PC-9 (cell line): ENCODE results near the gene BSND. TPM values are rescaled to one million over a fixed set of nuclear protein-coding genes. Genes with fewer than 3 reads are reported as not detected.

Experiments
- BruUV-seq: library from RNA; stranded (reverse); fragments of 400-500 nt; replicated peaks from 2 replicates; lab custom pipeline; 2021; lab: Mats Ljungman, UMichigan
- CTCF ChIA-PET: fragments of 300-600 bp; sonication (Branson Sonifier 250); formaldehyde crosslinking; loops from one replicate; lab custom pipeline; 2022; ENCODE audit warnings: antibody characterized with exemption; lab: Charles Lee
- POLR2A ChIA-PET: fragments of 300-600 bp; sonication (Branson Sonifier 250); formaldehyde crosslinking; loops from one replicate; lab custom pipeline; 2022; ENCODE audit warnings: antibody characterized with exemption; ENCODE audit not compliant: unreplicated experiment; lab: Charles Lee
- DNase-seq, 2 experiments: peaks; one replicate each; pipeline versions ENCODE4 v3.0.0 to v3.0.0-alpha.2; 2015 to 2022; ENCODE audit warnings: mixed read lengths in 1 of 2
- H2AFZ ChIP-seq: fragments of 200-600 bp; sonication (generic); 2 replicates; pipeline ENCODE4 v1.8.1; 2017; ENCODE audit warnings: antibody characterized with exemption
- H3F3A ChIP-seq: fragments of 200-600 bp; sonication (generic); 2 replicates; pipeline ENCODE4 v1.8.1; 2017; ENCODE audit warnings: antibody characterized with exemption, mild to moderate bottlenecking, low read depth; ENCODE audit not compliant: insufficient read depth
- H3K27ac ChIP-seq: fragments of 200-600 bp; sonication (generic); 2 replicates; pipeline ENCODE4 v1.6.1; 2016; ENCODE audit warnings: mixed run types
- H3K27me3 ChIP-seq: fragments of 200-600 bp; sonication (generic); 2 replicates; pipeline ENCODE4 v1.6.1; 2016; ENCODE audit warnings: low read depth, mixed run types; ENCODE audit not compliant: insufficient read depth
- H3K36me3 ChIP-seq: fragments of 200-600 bp; sonication (generic); 2 replicates; pipeline ENCODE4 v1.6.1; 2016; ENCODE audit warnings: low read depth, mixed run types
- H3K4me1 ChIP-seq: fragments of 200-600 bp; sonication (generic); replicated peaks from 2 replicates; pipeline ENCODE4 v1.6.1; 2016; ENCODE audit warnings: mixed run types; ENCODE audit not compliant: insufficient read depth
- H3K4me2 ChIP-seq: fragments of 200-600 bp; sonication (generic); 2 replicates; pipeline ENCODE4 v1.6.1; 2017; ENCODE audit warnings: mixed run types
- H3K4me3 ChIP-seq: fragments of 200-600 bp; sonication (generic); 2 replicates; pipeline ENCODE4 v1.6.1; 2016; ENCODE audit warnings: mixed run types
- H3K79me2 ChIP-seq: fragments of 200-600 bp; sonication (generic); 2 replicates; pipeline ENCODE4 v1.6.1; 2017; ENCODE audit warnings: low read depth, mixed run types
- H3K9me2 ChIP-seq: fragments of 200-600 bp; sonication (generic); 2 replicates; pipeline ENCODE4 v1.8.1; 2017; ENCODE audit warnings: mild to moderate bottlenecking; ENCODE audit not compliant: insufficient read depth
- H3K9me3 ChIP-seq: fragments of 200-600 bp; sonication (generic); 2 replicates; pipeline ENCODE4 v1.8.1; 2016; ENCODE audit warnings: low read depth; ENCODE audit not compliant: insufficient read depth
- H4K20me1 ChIP-seq: fragments of 200-600 bp; sonication (generic); 2 replicates; pipeline ENCODE4 v1.8.1; 2017; ENCODE audit not compliant: insufficient read depth
- EZH2 ChIP-seq: fragments of 200-600 bp; sonication (generic); IDR thresholded peaks from 2 replicates; pipeline ENCODE4 v1.8.0; 2017; ENCODE audit warnings: antibody characterized with exemption, low read depth
- intact Hi-C: fragments of 100-400 bp; cut with micrococcal nuclease; formaldehyde crosslinking; loops from one replicate; pipeline ENCODE4 v1.10.0; 2022; ENCODE audit not compliant: unreplicated experiment
- total RNA-seq: library from RNA; stranded (reverse); gene quantifications from 2 replicates; pipeline ENCODE4 v1.2.3, GENCODE V29; 2021
- TF ChIP-seq, protein P1 (sequence below): fragments of 200-600 bp; sonication (generic); conservative IDR thresholded peaks from 2 replicates; pipeline ENCODE4 v1.6.1; 2017; ENCODE audit warnings: mixed run types, antibody characterized with exemption, mild to moderate bottlenecking, moderate library complexity

The BSND gene
- total RNA-seq, 1 experiment from 2014 or later: 0.09 TPM

DNA sequence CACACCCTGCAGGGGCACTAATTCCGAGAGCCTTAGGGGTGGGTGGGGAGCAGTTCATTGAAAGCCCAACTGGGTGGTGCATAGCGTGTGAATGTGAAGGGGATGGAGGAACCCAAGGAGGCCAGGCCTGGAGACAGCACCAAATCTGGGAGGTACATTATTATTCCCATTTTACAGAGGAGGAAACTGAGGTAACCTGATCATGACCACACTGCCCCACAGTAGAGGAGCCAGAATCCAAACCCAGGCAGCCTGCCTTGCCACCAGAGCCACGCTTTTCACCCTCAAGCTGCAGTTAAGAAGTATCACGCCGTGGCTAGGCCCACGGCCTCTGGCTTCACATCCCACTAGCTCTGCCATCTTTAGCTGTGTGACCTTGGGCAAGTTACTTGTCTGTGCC is 633 bp upstream of the BSND start:
- Histone ChIP-seq H3K4me2 (no peak overlapping the region), H3K79me2 (no peaks in the 10 kb centered on the region), H3K9me3 (no peaks in the 10 kb centered on the region), H3K27me3 (no peaks in the 10 kb centered on the region), H3K9me2 (no peaks in the 10 kb centered on the region), H2AFZ (no peak overlapping the region), H3K36me3 (no peaks in the 10 kb centered on the region), H3K4me3 (no peak overlapping the region), H3K27ac (no peak overlapping the region), H3K4me1 (0 out of 2 replicates have a peak, but pooled peaks cover 4% of the 10 kb centered on the region), H3F3A (no peaks in the 10 kb centered on the region), H4K20me1 (no peaks in the 10 kb centered on the region)
- no peak for TF ChIP-seq EZH2
- TF ChIP-seq, protein P1, sequence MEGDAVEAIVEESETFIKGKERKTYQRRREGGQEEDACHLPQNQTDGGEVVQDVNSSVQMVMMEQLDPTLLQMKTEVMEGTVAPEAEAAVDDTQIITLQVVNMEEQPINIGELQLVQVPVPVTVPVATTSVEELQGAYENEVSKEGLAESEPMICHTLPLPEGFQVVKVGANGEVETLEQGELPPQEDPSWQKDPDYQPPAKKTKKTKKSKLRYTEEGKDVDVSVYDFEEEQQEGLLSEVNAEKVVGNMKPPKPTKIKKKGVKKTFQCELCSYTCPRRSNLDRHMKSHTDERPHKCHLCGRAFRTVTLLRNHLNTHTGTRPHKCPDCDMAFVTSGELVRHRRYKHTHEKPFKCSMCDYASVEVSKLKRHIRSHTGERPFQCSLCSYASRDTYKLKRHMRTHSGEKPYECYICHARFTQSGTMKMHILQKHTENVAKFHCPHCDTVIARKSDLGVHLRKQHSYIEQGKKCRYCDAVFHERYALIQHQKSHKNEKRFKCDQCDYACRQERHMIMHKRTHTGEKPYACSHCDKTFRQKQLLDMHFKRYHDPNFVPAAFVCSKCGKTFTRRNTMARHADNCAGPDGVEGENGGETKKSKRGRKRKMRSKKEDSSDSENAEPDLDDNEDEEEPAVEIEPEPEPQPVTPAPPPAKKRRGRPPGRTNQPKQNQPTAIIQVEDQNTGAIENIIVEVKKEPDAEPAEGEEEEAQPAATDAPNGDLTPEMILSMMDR: no peak
- ChIA-PET POLR2A (interaction anchor here (0.5 kb wide), 1 partner anchor 106 kb away, joined by 8 read pairs; no protein-coding TSS in a partner anchor), CTCF (interaction anchor here (0.6 to 1.2 kb wide), 2 partner anchors 24 to 53 kb away, joined by 4 read pairs; no protein-coding TSS in a partner anchor)
- no TSS peak for BruUV-seq
- intact Hi-C loops: no loop called here
- no peak for DNase-seq

DNA sequence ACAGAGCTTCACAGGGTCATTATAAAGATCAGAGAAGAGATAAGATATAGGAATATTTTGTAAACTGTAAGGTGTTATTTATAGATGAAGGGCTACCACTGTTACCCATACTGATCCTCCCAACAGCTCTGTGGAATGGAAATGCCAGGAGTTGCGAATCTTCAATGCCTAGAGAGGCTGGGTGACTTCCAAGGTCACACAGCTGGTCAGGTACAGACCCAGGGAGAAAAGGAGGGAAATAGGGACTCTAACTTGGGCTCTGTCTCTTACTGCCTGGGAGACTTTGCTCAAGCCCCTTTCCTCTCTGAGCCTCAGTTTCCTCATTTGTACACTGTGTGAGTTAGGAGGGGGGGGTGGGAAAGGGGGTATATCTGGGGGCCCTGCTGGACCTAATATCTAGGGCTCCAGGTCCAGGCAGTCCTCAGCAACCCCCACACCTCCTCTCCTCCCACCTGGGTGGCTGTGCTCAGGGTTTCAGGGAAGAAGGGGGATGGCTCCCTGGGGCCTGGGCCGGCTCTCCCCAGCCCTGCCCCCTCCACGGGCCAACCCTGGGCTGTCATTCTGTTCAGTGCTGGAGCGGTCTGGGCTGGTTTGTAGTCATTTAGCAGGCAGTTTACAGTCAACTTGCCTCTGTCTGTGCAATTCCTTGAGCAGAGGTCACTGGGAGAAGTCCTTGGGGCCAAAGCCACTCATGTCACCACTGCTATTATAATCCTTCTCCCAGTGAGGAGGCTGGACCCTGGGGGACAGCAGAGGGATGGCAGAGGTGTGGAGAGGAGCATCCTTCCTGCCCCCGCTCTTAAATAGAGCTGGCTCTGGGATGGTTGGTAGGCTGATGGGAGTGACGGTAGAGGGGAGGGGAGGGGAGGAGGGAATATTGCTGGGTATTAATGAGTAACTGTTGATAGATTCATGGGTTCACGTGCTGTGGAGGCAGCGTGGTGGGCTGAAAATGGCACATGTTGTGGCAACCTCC is 1.7 kb downstream of the BSND start:
- BruUV-seq: no TSS peak
- no peak overlapping the region for H3K4me2 ChIP-seq
- no peaks in the 10 kb centered on the region for H4K20me1 ChIP-seq
- ChIA-PET POLR2A (interaction anchor here (0.6 kb wide), 1 partner anchor 114 kb away, joined by 3 read pairs; the partner anchor contains the start of gene DHCR24), CTCF (interaction anchor here (1.1 kb wide), 2 partner anchors 21 to 55 kb away, joined by 3 read pairs; no protein-coding TSS in a partner anchor)
- no peaks in the 10 kb centered on the region for H3K9me3 ChIP-seq
- TF ChIP-seq EZH2: no peak
- TF ChIP-seq, protein P1: no peak
- no peaks in the 10 kb centered on the region for H3K9me2 ChIP-seq
- H3K4me3 ChIP-seq: no peak overlapping the region
- H3K27me3 ChIP-seq: no peaks in the 10 kb centered on the region
- H3K4me1 ChIP-seq: 0 out of 2 replicates have a peak, but pooled peaks cover 4% of the 10 kb centered on the region
- no peaks in the 10 kb centered on the region for H3F3A ChIP-seq
- intact Hi-C loops: no loop called here
- no peak for DNase-seq
- H3K79me2 ChIP-seq: no peaks in the 10 kb centered on the region
- H3K36me3 ChIP-seq: no peaks in the 10 kb centered on the region
- no peak overlapping the region for H3K27ac ChIP-seq
- no peak overlapping the region for H2AFZ ChIP-seq

DNA sequence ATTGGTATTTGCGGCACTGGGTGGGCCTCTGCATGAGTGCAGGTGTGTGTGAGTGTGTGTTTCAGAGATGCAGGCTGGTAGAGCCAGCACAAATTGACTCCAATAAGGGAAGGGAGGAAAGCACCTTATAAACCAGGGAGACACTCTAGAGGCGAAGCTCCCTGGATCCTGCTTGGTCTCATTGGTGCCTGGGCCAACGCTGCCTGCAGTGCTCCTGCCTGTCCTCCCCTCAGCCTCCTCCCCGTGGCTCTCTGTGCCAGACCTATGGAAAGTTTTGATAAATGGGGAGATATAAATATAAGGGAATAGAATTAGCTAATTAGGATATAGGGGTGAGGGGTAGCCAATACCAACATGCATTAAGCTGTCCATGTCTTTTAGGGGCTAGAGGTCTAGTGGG is 2.6 kb downstream of the BSND start:
- Histone ChIP-seq H3K4me1 (0 out of 2 replicates have a peak, but pooled peaks cover 4% of the 10 kb centered on the region), H3K4me2 (no peak overlapping the region), H3K9me3 (no peaks in the 10 kb centered on the region), H3K4me3 (no peak overlapping the region), H3K79me2 (no peaks in the 10 kb centered on the region), H3K36me3 (no peaks in the 10 kb centered on the region), H2AFZ (no peak overlapping the region), H3F3A (no peaks in the 10 kb centered on the region), H3K27ac (no peak overlapping the region), H3K27me3 (no peaks in the 10 kb centered on the region), H3K9me2 (no peaks in the 10 kb centered on the region), H4K20me1 (no peaks in the 10 kb centered on the region)
- intact Hi-C loops: no loop called here
- ChIA-PET CTCF (interaction anchor here (1.4 kb wide), 1 partner anchor 11 kb away, joined by 3 read pairs; no protein-coding TSS in a partner anchor), POLR2A (no interaction called here)
- no TSS peak for BruUV-seq
- TF ChIP-seq EZH2: no peak
- TF ChIP-seq, protein P1: no peak
- DNase-seq: no peak
